DOHH2 (cell line): ENCODE data around the gene IFNG.

Experiments used
- EZH2phosphoT487 ChIP-seq: fragments of 200-600 bp; sonication (generic); IDR thresholded peaks from 2 replicates; pipeline ENCODE4 v1.6.1; 2017; ENCODE audit warnings: borderline replicate concordance, mild to moderate bottlenecking, antibody characterized with exemption, low read length, moderate library complexity, mixed read lengths
- TF ChIP-seq, protein P1 (sequence below): fragments of 200-600 bp; sonication (generic); IDR thresholded peaks from one replicate; pipeline ENCODE4 v1.5.1; 2014; ENCODE audit warnings: antibody characterized with exemption, mild to moderate bottlenecking, low read depth, low read length; ENCODE audit not compliant: poor library complexity, severe bottlenecking

DNA sequence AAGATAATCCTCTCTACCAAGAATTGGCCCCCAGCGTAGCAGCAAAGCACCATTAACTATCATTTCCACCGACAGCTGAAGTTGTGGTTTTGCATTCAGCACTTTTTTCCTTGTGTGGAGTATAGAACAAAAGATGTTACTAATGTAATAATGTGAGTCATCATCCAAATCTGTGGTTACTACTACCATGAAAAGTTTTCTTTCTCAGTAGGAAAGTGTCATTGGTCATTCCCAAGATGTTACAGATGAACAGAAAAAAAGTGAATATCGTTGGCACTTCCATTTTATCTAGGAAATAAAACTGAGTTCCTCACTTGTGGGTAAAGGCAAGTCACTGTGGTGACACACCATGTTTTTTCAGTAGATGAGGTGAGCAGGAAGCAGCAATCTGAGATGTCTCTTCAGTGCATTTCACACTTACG lies 30.3 kb upstream of the IFNG start:
- TF ChIP-seq, protein P1, sequence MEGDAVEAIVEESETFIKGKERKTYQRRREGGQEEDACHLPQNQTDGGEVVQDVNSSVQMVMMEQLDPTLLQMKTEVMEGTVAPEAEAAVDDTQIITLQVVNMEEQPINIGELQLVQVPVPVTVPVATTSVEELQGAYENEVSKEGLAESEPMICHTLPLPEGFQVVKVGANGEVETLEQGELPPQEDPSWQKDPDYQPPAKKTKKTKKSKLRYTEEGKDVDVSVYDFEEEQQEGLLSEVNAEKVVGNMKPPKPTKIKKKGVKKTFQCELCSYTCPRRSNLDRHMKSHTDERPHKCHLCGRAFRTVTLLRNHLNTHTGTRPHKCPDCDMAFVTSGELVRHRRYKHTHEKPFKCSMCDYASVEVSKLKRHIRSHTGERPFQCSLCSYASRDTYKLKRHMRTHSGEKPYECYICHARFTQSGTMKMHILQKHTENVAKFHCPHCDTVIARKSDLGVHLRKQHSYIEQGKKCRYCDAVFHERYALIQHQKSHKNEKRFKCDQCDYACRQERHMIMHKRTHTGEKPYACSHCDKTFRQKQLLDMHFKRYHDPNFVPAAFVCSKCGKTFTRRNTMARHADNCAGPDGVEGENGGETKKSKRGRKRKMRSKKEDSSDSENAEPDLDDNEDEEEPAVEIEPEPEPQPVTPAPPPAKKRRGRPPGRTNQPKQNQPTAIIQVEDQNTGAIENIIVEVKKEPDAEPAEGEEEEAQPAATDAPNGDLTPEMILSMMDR = no peak
- TF ChIP-seq EZH2phosphoT487 = no peak
